Activated CD8-positive, alpha-beta T cell treated with anti-CD3 and anti-CD28 coated beads for 36 hours (primary cell): ENCODE measurements around the gene MRTFA. TPM values are rescaled to one million over a fixed set of nuclear protein-coding genes. Genes with fewer than 3 reads are reported as not detected.

Source experiments
- ATAC-seq: fragments of 200-7000 bp; cut with Tn5 transposase; one replicate; pipeline ENCODE4 v1.10.0; 2021; ENCODE audit warnings: mild to moderate bottlenecking, moderate library complexity
- CTCF ChIA-PET: fragments of 350-600 bp; sonication (Branson Sonifier 250); formaldehyde crosslinking; loops from one replicate; lab custom pipeline; 2021; ENCODE audit warnings: antibody characterized with exemption; lab: Charles Lee
- POLR2A ChIA-PET: fragments of 350-600 bp; sonication (Branson Sonifier 250); formaldehyde crosslinking; loops from one replicate; lab custom pipeline; 2021; ENCODE audit warnings: antibody characterized with exemption; lab: Charles Lee
- DNase-seq: peaks from one replicate; pipeline ENCODE4 v3.0.0-alpha.2; 2020
- H3K27ac Mint-ChIP-seq: one replicate; pipeline ENCODE4 v1.8.0; 2021; ENCODE audit warnings: mild to moderate bottlenecking, mixed read lengths
- H3K27me3 Mint-ChIP-seq: one replicate; pipeline ENCODE4 v1.8.0; 2021; ENCODE audit warnings: mixed read lengths
- H3K36me3 Mint-ChIP-seq: one replicate; pipeline ENCODE4 v1.8.0; 2021; ENCODE audit warnings: low read depth, mixed read lengths
- H3K4me1 Mint-ChIP-seq: one replicate; pipeline ENCODE4 v1.8.0; 2021; ENCODE audit warnings: low read depth, mixed read lengths
- H3K4me3 Mint-ChIP-seq: one replicate; pipeline ENCODE4 v1.8.0; 2021; ENCODE audit warnings: mild to moderate bottlenecking, moderate library complexity, mixed read lengths
- H3K9me3 Mint-ChIP-seq: one replicate; pipeline ENCODE4 v1.8.0; 2021; ENCODE audit warnings: mixed read lengths
- CTCF ChIP-seq: fragments of 200-600 bp; IDR thresholded peaks from one replicate; pipeline ENCODE4 v1.8.0; 2022; ENCODE audit warnings: antibody characterized with exemption, mild to moderate bottlenecking
- intact Hi-C: fragments of 100-400 bp; cut with micrococcal nuclease; formaldehyde crosslinking; loops from one replicate; pipeline ENCODE4 v1.10.0; 2022
- total RNA-seq, 2 experiments: library from RNA; stranded (reverse); gene quantifications; one replicate each; pipeline ENCODE4 v1.2.3, GENCODE V29; 2021

Gene MRTFA
- total RNA-seq, 2 experiments from 2014 or later: 37.4 to 40.0 TPM

- intact Hi-C loops: loop anchor here (5.0 kb wide), 1 partner anchor 105 kb away; no protein-coding TSS in a partner anchor
- no peak for TF ChIP-seq CTCF
- ATAC-seq (peak; percentile 36), DNase-seq (peak; percentile 73)
- Mint-ChIP-seq H3K4me1 (peaks cover 30% of the 10 kb centered on the region), H3K4me3 (peak overlapping the region; percentile 81), H3K27me3 (no peaks in the 10 kb centered on the region), H3K36me3 (no peaks in the 10 kb centered on the region), H3K27ac (peak overlapping the region; percentile 96), H3K9me3 (no peaks in the 10 kb centered on the region)
- POLR2A ChIA-PET: interaction anchor here (1.1 to 1.5 kb wide), 3 partner anchors 9 to 106 kb away, joined by 3 to 10 read pairs (median 3); no protein-coding TSS in a partner anchor
- CTCF ChIA-PET: interaction anchor here (0.8 to 2.8 kb wide), 10 partner anchors 9 to 240 kb away, joined by 3 to 19 read pairs (median 4); no protein-coding TSS in a partner anchor
Measured at GRCh38 chr22:40637183-40638150, 948 bp upstream of the MRTFA start.

GRCh38 chr22:40635940-40636379 lies 559 bp downstream of the MRTFA start:
- no peak for TF ChIP-seq CTCF
- Mint-ChIP-seq H3K4me3 (peak overlapping the region; percentile 81), H3K4me1 (peaks cover 41% of the 10 kb centered on the region), H3K27ac (peak overlapping the region; percentile 78), H3K36me3 (no peaks in the 10 kb centered on the region), H3K9me3 (no peaks in the 10 kb centered on the region), H3K27me3 (no peaks in the 10 kb centered on the region)
- ATAC-seq: no peak
- intact Hi-C loops: loop anchor here (5.0 kb wide), 1 partner anchor 104 kb away; no protein-coding TSS in a partner anchor
- peak; percentile 23 for DNase-seq
- ChIA-PET POLR2A (interaction anchor here (1.1 to 1.9 kb wide), 3 partner anchors 102 to 195 kb away, joined by 4 to 10 read pairs (median 5); no protein-coding TSS in a partner anchor), CTCF (interaction anchor here (0.7 to 2.8 kb wide), 4 partner anchors 9 to 187 kb away, joined by 3 to 19 read pairs (median 3); no protein-coding TSS in a partner anchor)

- Mint-ChIP-seq H3K4me3 (peak overlapping the region; percentile 81), H3K27ac (peak overlapping the region; percentile 78), H3K36me3 (no peaks in the 10 kb centered on the region), H3K9me3 (no peaks in the 10 kb centered on the region), H3K4me1 (peaks cover 41% of the 10 kb centered on the region), H3K27me3 (no peaks in the 10 kb centered on the region)
- ChIA-PET CTCF (interaction anchor here (0.7 to 5.7 kb wide), 6 partner anchors 10 to 264 kb away, joined by 3 to 54 read pairs (median 6); no protein-coding TSS in a partner anchor), POLR2A (interaction anchor here (1.1 to 1.9 kb wide), 3 partner anchors 102 to 194 kb away, joined by 4 to 10 read pairs (median 5); no protein-coding TSS in a partner anchor)
- no peak for TF ChIP-seq CTCF
- no peak for DNase-seq
- ATAC-seq: no peak
- intact Hi-C loops: loop anchor here (5.0 kb wide), 1 partner anchor 103 kb away; no protein-coding TSS in a partner anchor
Measured at GRCh38 chr22:40635043-40635939, 1.2 kb downstream of the MRTFA start.

DNA sequence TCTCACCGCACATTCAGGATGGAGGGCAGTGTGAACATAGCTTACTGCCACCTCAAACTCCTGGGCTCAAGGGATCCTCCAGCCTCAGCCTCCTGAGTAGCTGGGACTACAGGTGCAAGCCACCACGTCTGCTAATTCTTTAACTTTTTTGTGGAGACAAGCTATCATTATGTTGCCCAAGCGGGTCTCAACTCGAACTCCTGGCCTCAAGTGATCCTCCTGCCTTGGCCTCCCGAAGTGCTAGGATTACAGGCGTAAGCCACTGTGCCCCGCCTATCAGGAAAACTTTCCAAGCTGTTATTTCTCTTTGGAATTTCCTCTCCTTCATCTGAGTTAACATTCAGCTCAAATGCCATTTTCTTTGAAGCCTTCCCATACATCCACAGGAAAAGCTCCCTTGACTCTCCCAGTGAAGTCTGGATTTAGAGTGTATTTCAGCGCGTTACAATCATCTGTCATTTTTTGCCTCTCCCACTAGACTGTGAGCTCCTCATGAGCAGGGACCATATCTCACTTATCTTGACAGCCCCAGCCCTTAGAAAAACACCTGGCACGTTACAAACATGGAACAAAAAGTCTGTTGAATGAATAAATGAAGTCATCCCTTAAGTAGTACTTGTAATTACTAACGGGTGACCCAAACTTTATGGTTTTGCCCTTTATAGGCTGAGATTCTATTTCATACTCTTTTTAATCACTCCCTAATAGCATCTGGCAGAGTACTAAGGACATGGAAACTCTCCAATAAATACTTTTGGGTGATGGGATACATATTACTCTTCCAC lies 2.2 kb downstream of the MRTFA start:
- TF ChIP-seq CTCF: no peak
- Mint-ChIP-seq H3K4me3 (no peak overlapping the region), H3K9me3 (no peaks in the 10 kb centered on the region), H3K27me3 (no peaks in the 10 kb centered on the region), H3K27ac (no peak overlapping the region), H3K36me3 (no peaks in the 10 kb centered on the region), H3K4me1 (peaks cover 43% of the 10 kb centered on the region)
- DNase-seq (no peak), ATAC-seq (no peak)
- ChIA-PET CTCF (interaction anchor here (1.0 to 5.7 kb wide), 6 partner anchors 11 to 265 kb away, joined by 3 to 54 read pairs (median 6); no protein-coding TSS in a partner anchor), POLR2A (interaction anchor here (0.6 to 1.9 kb wide), 4 partner anchors 9 to 564 kb away, joined by 3 to 5 read pairs (median 3); no protein-coding TSS in a partner anchor)
- intact Hi-C loops: no loop called here
